Inferior parietal cortex (tissue), 1 donor: Measurements from ENCODE around the gene FANCF.

ENCODE experiments used
- DNase-seq: peaks from one replicate; pipeline ENCODE4 v3.0.0-alpha.2; 2016; ENCODE audit errors: extremely low spot score

FANCF gene

GRCh38 chr11:22624742-22625447 is 728 bp downstream of the FANCF start:
- DNase-seq, result peak; percentile 67

DNA sequence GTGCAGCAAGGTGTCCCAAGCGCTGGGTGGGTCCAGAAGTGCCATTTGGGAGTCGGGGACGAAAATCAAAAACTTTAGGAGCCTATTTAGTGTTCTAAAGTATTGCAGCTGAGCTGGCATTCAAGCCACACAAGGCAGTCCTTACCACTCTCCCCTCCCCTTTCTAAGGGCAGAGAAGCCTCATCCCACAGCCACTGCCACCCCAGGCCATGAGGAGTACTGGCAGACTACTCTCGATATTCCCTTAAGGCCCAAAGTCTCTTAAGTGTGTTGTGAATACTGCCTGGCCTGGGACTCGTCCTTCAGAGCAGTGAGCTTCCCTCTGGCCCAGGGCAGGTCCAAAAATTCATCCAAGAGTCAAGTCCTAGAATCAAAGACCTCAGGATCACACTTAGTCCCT is 7.8 kb downstream of the FANCF start:
- no peak for DNase-seq

DNA sequence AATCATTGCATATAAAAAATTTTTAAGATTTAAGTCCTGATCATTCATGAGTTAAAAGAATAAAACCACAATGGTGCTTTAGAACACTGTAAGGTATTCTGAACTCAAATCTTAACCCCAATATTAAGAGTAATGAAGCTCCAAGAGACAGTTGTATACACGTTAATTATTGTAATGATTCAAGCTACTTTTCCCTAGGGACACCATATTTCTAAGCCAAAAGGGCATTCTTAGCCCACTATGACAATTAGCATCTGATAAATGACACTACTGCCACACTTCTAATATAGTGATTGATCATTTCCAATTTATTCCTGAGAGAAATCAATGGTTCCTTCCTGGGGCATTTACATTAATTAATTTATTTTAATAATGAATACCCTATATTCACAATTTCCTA is 21.7 kb downstream of the FANCF start:
- DNase-seq, result no peak

DNA sequence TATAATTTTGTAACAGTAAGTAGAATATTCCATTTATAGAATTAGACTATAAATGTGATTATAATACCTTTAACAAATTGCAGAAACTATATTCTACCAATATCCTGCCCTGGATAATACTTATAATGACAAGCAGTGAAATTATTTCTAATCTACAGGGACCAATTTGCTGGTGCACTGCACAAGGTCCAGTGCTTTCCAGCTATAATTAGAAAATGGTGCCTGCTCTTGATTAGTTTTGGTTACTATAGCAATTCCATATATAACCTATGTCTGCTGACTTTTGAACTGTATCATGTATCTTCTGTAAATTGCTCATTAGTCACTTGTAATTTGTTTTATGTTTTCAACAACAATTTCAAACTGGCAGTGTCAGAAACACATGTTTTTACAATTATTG is 23.1 kb downstream of the FANCF start:
- DNase-seq, result no peak

- no peak for DNase-seq
Observed at GRCh38 chr11:22599458-22599857, 26.2 kb downstream of the FANCF start.

- DNase-seq, result no peak
Observed at GRCh38 chr11:22597062-22597461, 28.6 kb downstream of the FANCF start.

DNA sequence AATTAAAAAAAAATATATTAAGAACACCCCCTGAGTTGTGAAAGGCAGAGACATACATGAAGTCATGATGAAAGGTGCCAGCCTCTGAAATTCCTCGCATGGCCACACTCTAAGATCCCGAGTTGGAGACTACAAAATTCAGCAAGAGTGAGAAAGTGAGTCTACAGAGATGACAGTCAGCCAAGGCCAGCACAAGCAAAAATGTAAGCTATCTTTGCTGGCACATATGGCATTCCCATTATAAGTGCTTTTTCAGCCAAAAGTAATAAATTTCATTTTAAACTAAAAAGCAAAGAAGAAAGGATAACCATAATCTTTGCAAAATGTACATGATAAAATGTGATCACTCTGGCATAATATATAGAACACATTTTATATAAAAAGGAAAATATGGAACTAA is 40.6 kb downstream of the FANCF start:
- DNase-seq, result peak; percentile 7

GRCh38 chr11:22583963-22584492 is 41.6 kb downstream of the FANCF start:
- no peak for DNase-seq

DNA sequence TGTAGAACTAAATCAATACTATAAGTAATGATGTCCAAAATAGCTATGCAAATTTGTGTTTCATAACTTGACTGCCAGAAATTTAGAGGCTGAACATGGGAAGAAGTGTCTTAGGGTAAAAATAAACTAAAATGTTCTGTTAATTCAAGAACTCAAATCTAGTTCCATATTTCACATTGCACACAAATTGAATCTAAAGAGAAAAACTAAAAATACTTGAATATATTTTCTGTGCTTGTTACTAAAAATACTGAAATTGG is 43.5 kb downstream of the FANCF start:
- DNase-seq, result no peak

DNA sequence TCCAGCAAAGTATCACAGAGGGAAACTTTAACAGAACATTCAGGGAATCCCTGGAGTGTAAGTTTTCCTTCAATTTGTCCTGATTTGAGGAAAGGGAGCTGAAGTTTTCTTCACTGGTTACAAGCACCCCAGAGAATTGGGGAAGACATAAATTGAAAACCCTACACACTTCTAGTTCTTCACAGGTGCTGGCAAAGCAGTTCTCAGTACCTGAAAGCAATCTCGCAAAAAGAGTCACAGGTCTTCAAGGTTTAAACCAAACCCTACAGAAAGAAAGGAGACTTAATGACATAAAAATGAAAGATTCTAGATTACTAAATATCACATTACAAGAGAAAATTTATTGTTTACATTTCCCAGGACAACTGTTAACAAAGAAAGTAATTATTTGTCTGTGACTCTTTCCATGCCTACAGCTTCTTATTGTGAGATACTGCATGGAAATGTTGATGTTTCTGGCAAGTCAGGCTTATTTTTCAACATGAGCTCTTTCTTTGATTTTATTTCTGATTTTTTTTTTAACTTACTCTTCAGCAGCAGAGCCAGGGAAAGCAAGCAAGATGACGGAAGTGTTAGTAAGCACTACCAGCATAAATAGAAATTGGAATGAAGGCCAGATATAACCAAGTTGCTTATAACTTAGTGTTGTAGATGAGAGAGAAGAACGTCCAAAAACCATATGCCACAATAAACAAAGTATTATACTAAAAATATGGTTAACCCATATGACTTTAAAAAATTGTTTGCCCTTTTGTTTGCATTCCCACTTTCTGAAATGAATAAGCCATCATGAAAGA is 44.1 kb downstream of the FANCF start:
- DNase-seq, result peak; percentile 34

GRCh38 chr11:22577854-22578253 is 47.8 kb downstream of the FANCF start:
- DNase-seq, result no peak
